ENCODE data around the gene APBB2. TPM values are rescaled to one million over a fixed set of nuclear protein-coding genes. Genes with fewer than 3 reads are reported as not detected.

Gene APBB2
- polyA plus RNA-seq, 3 donors: 0.15 to 0.33 TPM; not detected in 1

DNA sequence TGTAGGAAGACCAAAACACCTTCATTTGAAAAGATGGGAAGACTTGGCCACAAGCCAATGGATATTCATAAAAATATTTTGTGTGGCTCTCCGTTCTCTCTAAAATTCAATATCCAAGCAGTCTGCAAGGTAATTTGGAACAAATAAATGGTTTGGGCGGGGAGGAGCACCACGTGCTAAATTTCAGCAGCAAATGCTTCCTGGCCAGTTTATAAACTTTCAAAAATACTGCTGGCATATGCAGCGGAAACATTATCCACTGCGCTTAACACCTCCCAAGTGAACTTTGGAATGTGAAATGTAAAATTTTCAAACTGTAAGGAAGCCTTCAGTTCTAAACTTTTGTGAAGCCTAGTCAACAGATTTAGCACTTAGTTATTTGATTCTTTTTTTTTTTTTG, 273.6 kb downstream of the APBB2 start:
- no peak overlapping the region for H3K9ac ChIP-seq (ENCODE audit: insufficient read depth, low read length, poor library complexity, severe bottlenecking)
- TF ChIP-seq, protein P1, sequence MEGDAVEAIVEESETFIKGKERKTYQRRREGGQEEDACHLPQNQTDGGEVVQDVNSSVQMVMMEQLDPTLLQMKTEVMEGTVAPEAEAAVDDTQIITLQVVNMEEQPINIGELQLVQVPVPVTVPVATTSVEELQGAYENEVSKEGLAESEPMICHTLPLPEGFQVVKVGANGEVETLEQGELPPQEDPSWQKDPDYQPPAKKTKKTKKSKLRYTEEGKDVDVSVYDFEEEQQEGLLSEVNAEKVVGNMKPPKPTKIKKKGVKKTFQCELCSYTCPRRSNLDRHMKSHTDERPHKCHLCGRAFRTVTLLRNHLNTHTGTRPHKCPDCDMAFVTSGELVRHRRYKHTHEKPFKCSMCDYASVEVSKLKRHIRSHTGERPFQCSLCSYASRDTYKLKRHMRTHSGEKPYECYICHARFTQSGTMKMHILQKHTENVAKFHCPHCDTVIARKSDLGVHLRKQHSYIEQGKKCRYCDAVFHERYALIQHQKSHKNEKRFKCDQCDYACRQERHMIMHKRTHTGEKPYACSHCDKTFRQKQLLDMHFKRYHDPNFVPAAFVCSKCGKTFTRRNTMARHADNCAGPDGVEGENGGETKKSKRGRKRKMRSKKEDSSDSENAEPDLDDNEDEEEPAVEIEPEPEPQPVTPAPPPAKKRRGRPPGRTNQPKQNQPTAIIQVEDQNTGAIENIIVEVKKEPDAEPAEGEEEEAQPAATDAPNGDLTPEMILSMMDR (IDR thresholded peaks at IDR 0.05): no peak
- Mint-ChIP-seq H3K27me3 (ENCODE audit: low read depth in 3 of 3) (peaks cover 0 to 4% (median 0%) of the 10 kb centered on the region in 3 donors), H3K9me3 (no peaks in the 10 kb centered on the region), H3K4me3 (no peak overlapping the region), H3K36me3 (peaks cover 0 to 2% of the 10 kb centered on the region in 2 donors), H3K4me1 (peaks cover 5% of the 10 kb centered on the region), H3K27ac (no peak overlapping the region)
- no peak for DNase-seq
- H3K36me3 ChIP-seq (replicated peaks in 1 of 2; ENCODE audit: control insufficient read depth in 1 of 2, insufficient read depth in 2 of 2, low read length in 2 of 2): no peaks in the 10 kb centered on the region
- H3K4me3 ChIP-seq (replicated peaks in 1 of 3; ENCODE audit: low read depth in 2 of 3, low read length in 3 of 3): no peak overlapping the region
- H3K4me2 ChIP-seq (replicated peaks; ENCODE audit: extremely low read depth, low read length, poor library complexity, severe bottlenecking): no peak overlapping the region
- intact Hi-C loops (cut with micrococcal nuclease): no loop called here
- no peaks in the 10 kb centered on the region for H3K79me2 ChIP-seq (ENCODE audit: insufficient read depth, low read length)
- no peaks in the 10 kb centered on the region for H3K4me1 ChIP-seq (ENCODE audit: control insufficient read depth in 1 of 2, insufficient read depth in 2 of 2, low read length in 2 of 2)
- no peak overlapping the region for H3K27ac ChIP-seq (ENCODE audit: low read depth in 1 of 2, low read length in 2 of 2)
- peak overlapping the region; percentile 11 for H2AFZ ChIP-seq (ENCODE audit: insufficient read depth, low read depth, low read length, poor library complexity, severe bottlenecking)
- H3K9me3 ChIP-seq (replicated peaks in 1 of 2; ENCODE audit: control insufficient read depth in 1 of 2, insufficient read depth in 1 of 2, low read length in 2 of 2): no peaks in the 10 kb centered on the region
- WGBS (ENCODE audit: insufficient coverage): no CpG with 5 or more reads among the region's 5 CpGs
- no peaks in the 10 kb centered on the region for H4K20me1 ChIP-seq (ENCODE audit: insufficient read depth, low read length)
- no peaks in the 10 kb centered on the region for H3K27me3 ChIP-seq (ENCODE audit: control insufficient read depth in 2 of 2, insufficient read depth in 2 of 2, low read length in 2 of 2)

DNA sequence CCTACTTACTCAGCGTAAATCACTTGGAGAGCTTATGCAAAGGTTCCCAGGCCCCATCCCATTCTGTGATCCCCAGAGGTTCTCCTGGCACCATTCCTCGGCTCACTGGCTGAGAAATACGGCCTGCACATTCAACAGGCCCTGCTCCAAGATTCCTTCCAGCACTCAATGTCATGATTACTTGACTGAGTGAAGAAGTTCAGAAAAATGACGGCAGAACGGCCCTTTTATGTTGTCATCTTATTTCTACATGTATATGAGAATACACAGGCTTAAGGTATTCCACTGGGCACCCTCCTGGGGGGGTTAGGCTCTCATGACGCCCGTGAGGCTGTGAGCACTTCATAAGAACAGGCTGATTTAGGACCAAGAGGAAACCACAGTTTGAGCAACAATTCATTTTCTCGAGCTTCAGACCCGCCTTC, 274.0 kb downstream of the APBB2 start:
- DNase-seq: no peak
- peak overlapping the region; percentile 11 for H2AFZ ChIP-seq (ENCODE audit: insufficient read depth, low read depth, low read length, poor library complexity, severe bottlenecking)
- H3K4me3 ChIP-seq (replicated peaks in 1 of 3; ENCODE audit: low read depth in 2 of 3, low read length in 3 of 3): no peak overlapping the region
- WGBS (ENCODE audit: insufficient coverage): 100% methylated on average over 2 of the region's 9 CpGs
- H3K27me3 ChIP-seq (ENCODE audit: control insufficient read depth in 2 of 2, insufficient read depth in 2 of 2, low read length in 2 of 2): no peaks in the 10 kb centered on the region
- H3K9me3 Mint-ChIP-seq: no peaks in the 10 kb centered on the region
- H3K27me3 Mint-ChIP-seq (ENCODE audit: low read depth in 3 of 3): peaks cover 0 to 4% (median 0%) of the 10 kb centered on the region in 3 donors
- intact Hi-C loops (cut with micrococcal nuclease): no loop called here
- H3K9ac ChIP-seq (ENCODE audit: insufficient read depth, low read length, poor library complexity, severe bottlenecking): no peak overlapping the region
- no peak overlapping the region for H3K4me2 ChIP-seq (replicated peaks; ENCODE audit: extremely low read depth, low read length, poor library complexity, severe bottlenecking)
- H4K20me1 ChIP-seq (ENCODE audit: insufficient read depth, low read length): no peaks in the 10 kb centered on the region
- peaks cover 0 to 2% of the 10 kb centered on the region in 2 donors for H3K36me3 Mint-ChIP-seq
- H3K27ac ChIP-seq (ENCODE audit: low read depth in 1 of 2, low read length in 2 of 2): no peak overlapping the region
- no peaks in the 10 kb centered on the region for H3K36me3 ChIP-seq (replicated peaks in 1 of 2; ENCODE audit: control insufficient read depth in 1 of 2, insufficient read depth in 2 of 2, low read length in 2 of 2)
- no peaks in the 10 kb centered on the region for H3K79me2 ChIP-seq (ENCODE audit: insufficient read depth, low read length)
- H3K27ac Mint-ChIP-seq: no peak overlapping the region
- peaks cover 5% of the 10 kb centered on the region for H3K4me1 Mint-ChIP-seq
- H3K4me3 Mint-ChIP-seq: no peak overlapping the region
- TF ChIP-seq, protein P1 (IDR thresholded peaks at IDR 0.05): no peak
- no peaks in the 10 kb centered on the region for H3K9me3 ChIP-seq (replicated peaks in 1 of 2; ENCODE audit: control insufficient read depth in 1 of 2, insufficient read depth in 1 of 2, low read length in 2 of 2)
- no peaks in the 10 kb centered on the region for H3K4me1 ChIP-seq (ENCODE audit: control insufficient read depth in 1 of 2, insufficient read depth in 2 of 2, low read length in 2 of 2)
